ENCODE data around the gene IL1RAPL2.

DNA sequence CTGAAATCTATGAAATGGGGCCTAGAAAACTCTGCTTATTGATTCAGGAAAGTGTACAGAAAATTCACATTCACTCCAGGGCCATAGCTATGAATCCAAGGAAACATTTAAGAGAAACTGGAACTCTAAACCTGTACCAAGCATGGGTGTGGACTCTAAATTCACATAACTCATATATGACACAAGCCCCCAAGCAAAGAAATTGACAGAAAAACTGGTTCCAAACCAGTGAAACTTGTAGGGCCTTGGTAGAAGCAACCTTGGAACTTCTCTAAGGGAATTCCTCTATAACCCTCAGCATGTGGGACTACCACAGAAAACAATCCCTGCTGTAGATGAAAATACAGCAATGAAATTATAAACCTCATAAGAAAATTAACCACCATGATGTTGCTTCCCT, 1149.7 kb downstream of the IL1RAPL2 start:
- no peak for TF ChIP-seq POLR2A (IDR thresholded peaks at IDR 0.05)
- TF ChIP-seq CTCF (IDR thresholded peaks at IDR 0.05) = no peak

All from heart left ventricle (tissue), 13 donors.